DOHH2 (cell line): ENCODE data around the gene COL19A1.
"Not testable (repeated sequence)": the region's sequence is repeated elsewhere in the genome, so short reads cannot be mapped to it uniquely, and the experiment has no call there.

Experiments
- H3F3A ChIP-seq: fragments of 200-600 bp; sonication (generic), shearing (Covaris generic); 2 replicates; pipeline ENCODE4 v1.6.0; 2016; ENCODE audit warnings: antibody characterized with exemption, mild to moderate bottlenecking; ENCODE audit not compliant: control insufficient read depth, insufficient read depth
- H3K27ac ChIP-seq: fragments of 200-600 bp; sonication (generic); 2 replicates; pipeline ENCODE4 v1.5.1; 2014; ENCODE audit warnings: low read depth, mild to moderate bottlenecking, low read length, moderate library complexity
- H3K27me3 ChIP-seq: fragments of 200-600 bp; sonication (generic); 2 replicates; pipeline ENCODE4 v1.6.1; 2014; ENCODE audit warnings: mild to moderate bottlenecking, low read length, mixed read lengths; ENCODE audit not compliant: control insufficient read depth
- H3K36me3 ChIP-seq: fragments of 200-600 bp; sonication (generic); 2 replicates; pipeline ENCODE4 v1.6.1; 2014; ENCODE audit warnings: mild to moderate bottlenecking, low read length, moderate library complexity, mixed read lengths; ENCODE audit not compliant: control insufficient read depth
- H3K4me1 ChIP-seq: fragments of 200-600 bp; sonication (generic); 2 replicates; pipeline ENCODE4 v1.6.1; 2014; ENCODE audit warnings: mild to moderate bottlenecking, low read length, mixed read lengths; ENCODE audit not compliant: control insufficient read depth
- H3K4me2 ChIP-seq: fragments of 200-600 bp; sonication (generic); 2 replicates; pipeline ENCODE4 v1.6.0; 2014; ENCODE audit warnings: mild to moderate bottlenecking, low read length, moderate library complexity
- H3K4me3 ChIP-seq: fragments of 200-600 bp; sonication (generic); 2 replicates; pipeline ENCODE4 v1.5.1; 2014; ENCODE audit warnings: mild to moderate bottlenecking, low read length, mixed read lengths
- H3K79me2 ChIP-seq: fragments of 200-600 bp; sonication (generic); 2 replicates; pipeline ENCODE4 v1.6.1; 2014; ENCODE audit warnings: mild to moderate bottlenecking, low read length, mixed read lengths; ENCODE audit not compliant: control insufficient read depth
- H3K9me2 ChIP-seq: fragments of 200-600 bp; sonication (generic); replicated peaks from 2 replicates; pipeline ENCODE4 v1.6.1; 2014; ENCODE audit warnings: mild to moderate bottlenecking, low read length, mixed read lengths; ENCODE audit not compliant: control insufficient read depth
- H3K9me3 ChIP-seq: fragments of 200-600 bp; sonication (generic); 2 replicates; pipeline ENCODE4 v1.6.1; 2014; ENCODE audit warnings: antibody characterized with exemption, low read length, mixed read lengths; ENCODE audit not compliant: control insufficient read depth, insufficient read depth
- H4K20me1 ChIP-seq: fragments of 200-600 bp; sonication (generic); 2 replicates; pipeline ENCODE4 v1.6.0; 2014; ENCODE audit warnings: low read depth, mild to moderate bottlenecking, antibody characterized with exemption, low read length, moderate library complexity; ENCODE audit not compliant: control insufficient read depth, insufficient read depth
- CTCF ChIP-seq: fragments of 200-600 bp; sonication (generic); IDR thresholded peaks from one replicate; pipeline ENCODE4 v1.5.1; 2014; ENCODE audit warnings: antibody characterized with exemption, mild to moderate bottlenecking, low read depth, low read length; ENCODE audit not compliant: poor library complexity, severe bottlenecking
- EZH2phosphoT487 ChIP-seq: fragments of 200-600 bp; sonication (generic); IDR thresholded peaks from 2 replicates; pipeline ENCODE4 v1.6.1; 2017; ENCODE audit warnings: borderline replicate concordance, mild to moderate bottlenecking, antibody characterized with exemption, low read length, moderate library complexity, mixed read lengths

Gene COL19A1

GRCh38 chr6:69818223-69818930 lies 48.0 kb upstream of the COL19A1 start:
- Histone ChIP-seq H3K79me2 (no peaks in the 10 kb centered on the region), H3F3A (no peaks in the 10 kb centered on the region), H3K4me1 (peaks cover 38% of the 10 kb centered on the region), H3K4me2 (no peak overlapping the region), H3K36me3 (no peaks in the 10 kb centered on the region), H3K9me3 (no peaks in the 10 kb centered on the region), H3K27ac (no peak overlapping the region), H3K27me3 (no peaks in the 10 kb centered on the region), H3K9me2 (no peaks in the 10 kb centered on the region), H3K4me3 (no peak overlapping the region), H4K20me1 (no peaks in the 10 kb centered on the region)
- TF ChIP-seq EZH2phosphoT487 (no peak), CTCF (no peak)

GRCh38 chr6:69819138-69819537 lies 47.2 kb upstream of the COL19A1 start:
- Histone ChIP-seq H3K4me2 (no peak overlapping the region), H3K9me3 (no peaks in the 10 kb centered on the region), H3K79me2 (no peaks in the 10 kb centered on the region), H3K4me1 (peaks cover 30% of the 10 kb centered on the region), H4K20me1 (no peaks in the 10 kb centered on the region), H3K36me3 (no peaks in the 10 kb centered on the region), H3K27me3 (no peaks in the 10 kb centered on the region), H3K4me3 (no peak overlapping the region), H3F3A (no peaks in the 10 kb centered on the region), H3K9me2 (no peaks in the 10 kb centered on the region), H3K27ac (no peak overlapping the region)
- TF ChIP-seq CTCF (no peak), EZH2phosphoT487 (no peak)

- no peak for TF ChIP-seq EZH2phosphoT487
- Histone ChIP-seq H3K27ac (no peak overlapping the region), H3K4me2 (no peak overlapping the region), H3K79me2 (no peaks in the 10 kb centered on the region), H3F3A (no peaks in the 10 kb centered on the region), H3K27me3 (no peaks in the 10 kb centered on the region), H3K9me2 (no peaks in the 10 kb centered on the region), H3K9me3 (no peaks in the 10 kb centered on the region), H3K4me3 (no peak overlapping the region), H4K20me1 (no peaks in the 10 kb centered on the region), H3K4me1 (peaks cover 22% of the 10 kb centered on the region), H3K36me3 (no peaks in the 10 kb centered on the region)
Observed at GRCh38 chr6:69820018-69820417, 46.3 kb upstream of the COL19A1 start.

- TF ChIP-seq CTCF, result no peak
- no peak for TF ChIP-seq EZH2phosphoT487
- Histone ChIP-seq H3K36me3 (no peaks in the 10 kb centered on the region), H3K4me1 (peaks cover 17% of the 10 kb centered on the region), H3F3A (no peaks in the 10 kb centered on the region), H3K4me3 (no peak overlapping the region), H3K9me3 (no peaks in the 10 kb centered on the region), H3K4me2 (no peak overlapping the region), H4K20me1 (no peaks in the 10 kb centered on the region), H3K9me2 (no peaks in the 10 kb centered on the region), H3K79me2 (no peaks in the 10 kb centered on the region), H3K27ac (no peak overlapping the region), H3K27me3 (no peaks in the 10 kb centered on the region)
Observed at GRCh38 chr6:69820438-69820837, 45.9 kb upstream of the COL19A1 start.

GRCh38 chr6:69824355-69824754 lies 42.0 kb upstream of the COL19A1 start:
- H3K27me3 ChIP-seq, H3K36me3 ChIP-seq, H3K4me1 ChIP-seq, H4K20me1 ChIP-seq, H3K4me3 ChIP-seq, H3K79me2 ChIP-seq, H3K9me2 ChIP-seq, H3K4me2 ChIP-seq, H3K9me3 ChIP-seq, H3F3A ChIP-seq, H3K27ac ChIP-seq: not testable (repeated sequence)
